ENCODE results near the gene MCF2L2. TPM values are rescaled to one million over a fixed set of nuclear protein-coding genes. Genes with fewer than 3 reads are reported as not detected.

MCF2L2 gene
- polyA plus RNA-seq, 3 donors, result 0.37 to 0.78 (median 0.71) TPM

DNA sequence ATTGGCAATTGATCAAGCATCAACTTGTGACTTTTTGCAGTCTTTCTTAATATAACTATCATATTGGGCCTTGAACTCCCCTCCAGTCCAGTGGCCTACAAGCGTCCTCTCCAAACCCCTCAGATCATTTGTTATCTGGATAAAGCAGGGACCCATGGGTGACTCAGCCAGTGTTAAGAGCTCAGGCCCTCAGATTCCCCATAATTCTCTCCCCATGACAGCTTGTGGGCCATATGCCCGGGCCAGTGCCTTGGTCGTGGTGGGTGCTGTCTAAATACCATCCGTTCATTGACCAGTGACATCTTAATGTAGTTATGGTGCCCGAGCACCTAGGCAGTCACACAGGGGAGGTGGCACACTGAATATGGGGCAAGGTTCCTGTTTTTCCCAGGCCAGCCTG, 18.1 kb downstream of the MCF2L2 start:
- no peak for DNase-seq (ENCODE audit: low read depth in 3 of 3, low spot score in 2 of 3)

DNA sequence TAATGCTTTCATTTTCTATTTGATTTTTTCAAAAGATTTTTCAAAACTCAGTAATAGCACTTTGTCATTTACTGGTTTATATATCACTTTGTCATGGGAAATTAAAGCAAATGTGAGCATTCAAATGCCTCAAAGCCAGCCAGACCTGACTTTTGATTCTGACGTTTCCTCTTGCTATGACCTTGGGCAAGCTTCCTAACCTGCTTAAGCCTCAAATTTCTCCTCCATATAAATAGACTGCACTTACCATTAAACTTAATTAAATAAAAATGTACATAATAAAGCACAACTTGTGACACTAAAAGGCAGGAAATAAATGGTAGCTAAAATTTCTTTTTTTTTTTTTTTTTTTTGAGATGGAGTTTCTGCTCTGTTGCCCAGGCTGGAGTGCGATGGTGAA, 19.2 kb downstream of the MCF2L2 start:
- DNase-seq (ENCODE audit: low read depth in 3 of 3, low spot score in 2 of 3), result no peak

DNA sequence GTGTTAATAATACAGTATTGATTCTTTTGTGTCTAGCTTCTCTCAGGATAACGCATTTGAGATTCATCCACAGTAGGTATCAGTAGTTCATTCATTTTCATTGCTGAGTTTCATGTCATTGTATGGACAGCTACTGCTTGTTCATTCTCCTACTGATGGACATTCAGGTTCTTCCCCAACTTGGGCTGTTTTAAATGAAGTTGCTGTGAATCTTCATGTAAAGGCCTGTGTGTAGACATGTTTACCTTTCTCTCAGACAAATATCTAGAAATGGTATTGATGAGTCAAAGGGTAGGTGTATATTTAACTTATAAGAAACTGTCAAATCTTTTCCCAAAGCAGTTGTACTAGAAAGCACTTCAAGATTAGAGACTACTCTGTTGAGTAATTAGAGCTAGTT, 26.7 kb downstream of the MCF2L2 start:
- DNase-seq (ENCODE audit: low read depth in 3 of 3, low spot score in 2 of 3), result no peak

DNA sequence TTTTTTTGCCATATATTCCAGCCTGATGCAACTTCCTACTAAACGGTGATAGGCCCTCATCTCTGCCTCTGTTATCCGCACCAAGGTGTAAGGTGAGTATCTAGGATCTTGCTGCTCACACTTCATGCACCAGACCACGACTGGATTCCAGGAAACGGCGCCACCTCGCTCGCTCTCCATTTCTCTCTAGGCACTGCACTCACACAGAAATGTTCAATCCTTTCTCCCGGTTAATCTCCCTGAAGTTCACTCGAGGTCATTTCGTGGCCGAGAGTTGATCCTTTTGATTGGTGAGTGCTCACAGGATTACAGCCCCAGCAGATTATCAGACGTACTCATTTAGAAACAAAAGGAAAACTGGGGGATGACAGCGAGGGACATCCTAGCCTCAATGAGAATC, 28.1 kb downstream of the MCF2L2 start:
- DNase-seq (ENCODE audit: low read depth in 3 of 3, low spot score in 2 of 3), result no peak

DNA sequence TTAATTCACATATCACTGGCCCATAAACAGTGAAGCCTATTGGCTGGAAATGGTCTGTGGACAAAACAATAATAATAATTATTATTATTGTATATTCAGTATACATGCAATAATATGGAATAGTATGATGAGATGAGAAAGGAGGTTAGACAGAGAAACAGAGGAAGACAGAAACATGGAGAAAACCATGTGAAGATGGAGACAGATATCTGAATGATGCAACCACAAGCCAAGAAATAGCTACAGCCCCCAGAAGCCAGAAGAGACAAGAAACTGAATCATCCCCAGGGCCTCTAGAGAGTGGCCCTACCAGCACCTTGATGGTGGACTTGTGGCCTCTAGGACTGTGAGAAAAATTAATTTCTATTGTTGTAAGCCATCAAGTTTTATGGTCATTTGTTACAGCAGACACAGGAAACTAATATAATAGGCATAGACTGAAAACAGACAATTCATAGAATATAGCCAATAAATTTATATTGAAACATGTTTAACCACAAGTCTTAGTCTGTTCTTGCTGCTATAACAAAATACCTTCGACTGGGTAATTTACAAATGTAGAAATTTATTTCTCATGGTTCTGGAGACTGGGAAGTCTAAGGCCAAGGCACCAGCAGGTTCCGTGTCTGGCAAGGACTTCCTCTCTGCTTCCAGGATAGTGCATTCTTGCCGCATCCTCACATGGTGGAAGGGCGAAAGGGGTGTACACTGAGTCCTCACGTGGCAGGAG, 31.6 kb downstream of the MCF2L2 start:
- DNase-seq (ENCODE audit: low read depth in 3 of 3, low spot score in 2 of 3), result no peak

DNA sequence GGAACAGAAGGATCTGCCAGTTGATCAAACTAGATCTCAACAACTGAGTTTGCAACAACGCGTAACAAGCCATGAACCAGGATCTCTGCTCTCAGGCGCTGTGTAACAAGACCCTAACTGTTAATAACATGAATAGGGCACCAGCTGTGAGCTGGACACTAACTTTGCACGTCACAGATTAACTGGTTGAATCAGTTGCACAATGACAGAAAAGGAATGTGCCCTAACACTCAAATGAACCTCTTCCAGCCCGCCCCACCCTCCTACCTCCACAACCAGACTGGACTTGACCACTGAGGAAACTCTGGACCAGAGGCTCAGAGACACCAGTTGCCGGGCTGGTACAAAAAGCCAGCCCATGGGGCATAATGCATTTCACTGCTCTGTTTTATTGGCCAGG, 34.3 kb downstream of the MCF2L2 start:
- no peak for DNase-seq (ENCODE audit: low read depth in 3 of 3, low spot score in 2 of 3)

DNA sequence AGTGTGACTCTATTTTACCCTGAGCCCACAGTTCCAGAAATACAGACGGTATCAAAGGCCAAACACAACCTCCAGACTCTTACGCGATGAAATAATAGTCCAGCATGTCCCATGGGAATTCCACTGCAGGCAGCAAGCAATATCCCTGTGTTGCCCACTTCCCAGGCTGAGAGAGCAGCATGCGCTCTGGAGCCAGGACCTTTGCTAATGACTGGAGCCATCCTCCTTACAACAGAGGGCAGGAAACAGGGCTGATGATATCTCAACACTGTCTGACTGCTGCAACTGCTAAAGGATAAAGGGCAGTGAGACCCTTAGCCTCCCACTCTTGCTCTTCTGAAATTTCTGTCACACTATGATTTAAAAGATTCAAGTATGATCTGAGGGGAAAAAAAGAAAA, 34.8 kb downstream of the MCF2L2 start:
- DNase-seq (ENCODE audit: low read depth in 3 of 3, low spot score in 2 of 3), result no peak

DNA sequence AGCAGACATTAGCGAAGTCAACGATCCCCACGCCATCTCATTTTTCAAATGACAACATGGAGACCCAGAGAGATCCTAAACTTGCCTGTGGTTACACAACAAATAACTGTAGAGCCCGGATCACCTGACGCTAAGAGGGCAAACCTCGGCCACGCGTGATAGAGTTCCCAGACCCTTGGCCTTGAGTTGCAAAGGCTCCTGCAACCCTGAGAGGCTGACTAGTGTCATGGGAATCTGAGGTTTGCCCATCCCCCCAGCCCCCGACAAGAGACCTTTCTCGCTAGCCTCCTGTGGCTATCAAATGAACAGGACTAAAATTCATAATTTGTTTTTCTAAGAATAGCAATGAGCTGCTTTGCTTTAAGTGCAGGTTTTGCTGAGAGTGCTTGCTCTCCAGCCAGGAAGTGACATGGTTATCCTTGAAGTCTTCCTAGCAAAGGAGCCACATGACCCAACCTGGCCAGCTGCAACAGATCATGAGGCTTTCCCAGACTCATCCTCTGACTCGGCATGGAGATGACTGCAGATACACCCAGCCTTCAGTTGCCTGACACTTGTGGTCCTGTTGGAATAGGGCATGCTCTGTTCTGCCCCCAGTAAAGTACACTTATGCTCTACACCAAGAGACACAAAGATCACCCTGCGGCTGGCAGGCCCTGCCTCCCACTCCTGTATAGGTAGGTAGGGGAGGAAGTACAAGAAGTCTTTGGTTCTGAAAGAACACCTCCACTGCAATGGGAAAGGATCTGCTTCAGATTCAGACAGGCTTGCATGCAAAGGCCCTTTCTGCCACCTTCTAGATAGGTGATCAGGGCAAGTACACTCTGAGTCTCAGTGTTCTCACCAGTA, 36.0 kb downstream of the MCF2L2 start:
- no peak for DNase-seq (ENCODE audit: low read depth in 3 of 3, low spot score in 2 of 3)

DNA sequence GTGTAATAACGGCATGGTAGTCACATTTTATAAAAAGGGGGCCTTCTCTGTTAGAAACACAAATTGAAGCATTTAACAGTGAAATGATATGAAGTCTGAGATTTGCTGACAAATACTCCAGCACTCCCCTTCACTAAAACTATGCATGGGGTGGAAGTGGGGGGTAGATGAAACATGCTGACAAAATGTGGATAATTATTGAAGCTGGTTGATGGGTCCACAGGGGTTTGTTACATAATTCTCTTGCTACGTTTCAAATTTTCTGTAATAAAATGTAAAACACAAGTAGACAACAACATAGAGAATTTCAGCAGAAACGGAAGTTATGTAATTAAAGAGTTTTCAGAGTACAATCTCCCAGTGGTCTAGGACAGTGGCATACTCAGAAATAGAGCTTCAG, 37.0 kb downstream of the MCF2L2 start:
- no peak for DNase-seq (ENCODE audit: low read depth in 3 of 3, low spot score in 2 of 3)

DNA sequence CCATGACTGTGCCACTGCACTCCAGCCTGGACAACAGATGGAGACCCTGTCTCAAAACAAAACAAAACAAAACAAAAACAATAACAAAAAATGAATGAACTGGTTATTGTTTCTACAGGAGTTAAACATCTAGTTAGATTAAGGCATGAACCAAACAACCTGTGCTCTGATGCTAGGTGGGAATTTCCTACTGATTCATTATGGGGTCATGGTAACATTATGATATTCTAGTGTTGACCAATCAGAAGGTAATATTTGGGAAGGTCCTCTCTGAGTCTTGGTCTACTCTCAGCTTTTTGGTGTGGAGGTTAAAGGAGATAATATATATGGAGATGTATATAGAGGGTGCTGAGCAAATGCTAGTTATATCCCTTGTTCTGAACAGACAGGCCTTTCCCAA, 37.6 kb downstream of the MCF2L2 start:
- DNase-seq (ENCODE audit: low read depth in 3 of 3, low spot score in 2 of 3), result no peak

DNA sequence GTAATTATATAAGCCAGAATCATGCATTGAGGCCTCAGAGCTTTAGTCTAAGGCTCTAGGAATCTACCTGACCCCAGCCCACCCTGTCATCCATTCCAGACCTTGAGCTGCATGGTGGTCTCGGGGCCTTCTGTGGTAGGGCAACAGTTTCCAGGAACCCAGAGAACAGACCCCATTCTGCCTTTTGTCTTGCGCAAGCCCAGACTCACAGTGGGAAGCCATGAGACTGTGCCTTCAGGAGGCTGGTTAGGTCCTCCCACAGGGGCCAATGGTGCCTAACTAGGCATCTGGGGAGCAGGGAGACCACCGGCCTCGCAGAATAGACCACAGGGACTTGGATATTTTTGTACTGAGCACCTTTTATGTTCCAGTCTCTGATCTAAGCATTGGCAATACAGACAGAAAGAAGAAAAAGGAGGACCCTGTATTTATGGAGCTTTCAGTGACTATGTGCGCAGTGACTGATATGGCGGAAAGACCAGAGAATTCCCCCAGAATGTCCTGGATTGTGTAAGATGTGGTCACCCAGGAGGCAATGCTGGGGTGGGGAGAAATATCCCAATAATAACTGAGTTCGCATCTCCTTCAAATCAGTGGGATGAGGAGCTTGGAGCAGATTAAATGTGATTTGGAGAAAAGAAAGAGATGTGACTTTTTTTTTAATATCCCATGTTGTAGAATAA, 40.1 kb downstream of the MCF2L2 start:
- no peak for DNase-seq (ENCODE audit: low read depth in 3 of 3, low spot score in 2 of 3)

DNA sequence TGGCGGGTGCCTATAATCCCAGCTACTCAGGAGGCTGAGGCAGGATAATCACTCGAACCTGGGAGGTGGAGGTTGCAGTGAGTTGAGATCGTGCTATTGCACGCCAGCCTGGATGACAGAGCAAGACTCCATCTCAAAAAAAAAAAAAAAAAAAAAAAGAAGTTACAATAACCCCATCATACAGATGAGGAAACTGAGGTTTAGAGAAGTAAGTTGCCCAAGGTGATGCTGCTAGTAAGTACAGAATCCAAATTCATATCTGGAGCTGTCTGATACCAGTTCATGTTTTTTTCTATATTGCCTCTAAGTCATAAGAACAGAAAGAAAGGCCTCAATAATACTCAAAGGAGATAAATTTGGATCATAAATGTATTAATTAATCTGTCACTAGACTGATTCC, 40.6 kb downstream of the MCF2L2 start:
- no peak for DNase-seq (ENCODE audit: low read depth in 3 of 3, low spot score in 2 of 3)

DNA sequence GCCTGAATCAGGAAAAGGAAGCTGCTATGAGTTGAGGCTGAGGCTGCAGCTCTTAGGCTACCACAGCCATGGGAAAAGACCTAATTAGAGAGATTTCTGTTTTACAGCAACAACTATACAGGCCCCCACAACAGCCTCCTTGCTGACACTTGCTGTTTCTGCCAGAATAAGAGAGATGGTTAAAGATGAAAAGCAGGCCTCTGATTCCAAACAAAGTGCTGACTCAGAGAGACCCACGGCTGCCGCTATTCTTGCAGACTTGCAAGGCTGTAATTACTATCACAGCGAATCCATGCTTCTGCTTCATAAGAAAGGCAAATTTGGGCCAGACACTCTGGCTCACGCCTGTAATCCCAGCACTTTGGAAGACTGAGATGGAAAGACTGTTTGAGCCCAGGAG, 41.8 kb downstream of the MCF2L2 start:
- DNase-seq (ENCODE audit: low read depth in 3 of 3, low spot score in 2 of 3), result no peak

DNA sequence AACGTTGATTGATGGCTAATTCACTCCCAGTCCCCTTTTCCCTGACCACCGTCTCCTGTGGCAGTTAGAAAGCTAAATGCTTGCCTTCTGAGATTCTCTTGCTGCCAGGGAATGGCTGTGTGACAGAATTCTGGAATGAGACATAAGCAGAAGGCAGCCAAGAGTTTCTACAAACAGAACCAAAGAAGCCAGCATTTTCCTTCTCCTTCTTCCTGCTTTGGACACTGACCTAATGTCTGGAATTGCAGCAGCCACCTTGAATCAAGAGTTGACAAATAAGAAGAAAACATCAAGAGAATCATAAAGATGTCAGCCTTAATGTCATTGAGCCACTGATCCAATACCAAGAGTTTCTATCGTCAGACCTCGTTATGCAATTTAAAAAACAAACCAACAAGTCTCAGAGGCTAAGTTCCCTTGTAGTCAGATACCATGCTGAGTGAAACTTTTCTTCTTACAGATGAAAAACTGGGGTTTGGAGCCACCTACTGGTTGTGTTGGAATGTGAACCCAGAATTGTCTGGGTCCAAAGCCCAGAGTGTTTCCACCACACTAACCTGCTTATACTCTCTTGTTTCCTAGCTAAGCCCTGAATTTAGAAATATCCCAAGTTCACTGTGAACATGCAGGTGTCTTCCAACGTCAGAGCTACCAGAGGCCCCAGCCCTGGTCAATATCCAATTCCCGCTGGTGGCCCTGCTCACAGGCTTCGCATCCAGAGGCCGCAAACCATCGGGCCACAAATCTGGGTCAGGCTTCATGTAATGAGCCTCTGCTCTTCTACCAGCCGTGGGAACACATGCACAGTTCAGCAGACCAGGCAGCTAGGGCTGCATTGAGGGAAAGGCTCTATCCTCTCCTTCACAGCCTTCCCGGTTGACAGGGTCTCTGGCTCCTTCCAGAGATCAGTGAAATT, 42.5 kb downstream of the MCF2L2 start:
- peak; percentile 40 to 53 (median 48) for DNase-seq (ENCODE audit: low read depth in 3 of 3, low spot score in 2 of 3)

DNA sequence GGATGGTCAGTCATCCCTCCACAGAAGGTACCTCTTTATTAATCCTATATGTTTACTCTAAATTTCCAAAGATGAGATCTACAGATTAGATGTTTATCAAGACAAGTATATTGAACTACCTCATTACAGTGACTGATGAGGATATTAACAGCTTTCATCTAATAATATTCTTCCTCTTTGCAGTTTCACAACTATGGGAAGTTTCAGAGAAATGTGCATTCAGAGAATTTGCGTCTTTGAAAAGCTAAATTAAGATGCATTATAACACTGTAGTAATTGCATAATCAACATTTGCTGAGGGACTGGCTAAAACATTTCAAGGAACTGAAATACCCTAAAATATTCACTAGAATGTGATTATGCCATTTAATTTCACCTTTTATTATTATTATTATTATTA, 46.7 kb downstream of the MCF2L2 start:
- DNase-seq (ENCODE audit: low read depth in 3 of 3, low spot score in 2 of 3), result no peak

DNA sequence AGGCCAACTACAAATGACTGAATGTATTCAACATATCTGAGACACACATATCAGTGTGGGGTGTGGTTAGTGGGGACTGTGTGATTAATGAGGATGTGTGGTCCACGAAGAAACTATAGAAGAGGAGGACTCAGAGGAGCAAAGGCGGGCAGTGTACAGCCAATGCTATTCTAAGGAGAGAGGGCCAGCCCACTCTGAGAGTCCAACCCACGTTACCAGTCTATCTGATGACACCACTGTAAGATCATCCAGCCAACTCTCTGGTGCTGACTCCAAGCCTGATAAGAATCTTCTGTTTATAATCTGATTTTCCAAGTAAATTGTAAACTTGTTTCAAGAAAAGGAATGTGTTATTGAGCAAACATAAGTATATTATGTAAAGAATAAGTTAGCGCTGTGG, 47.2 kb downstream of the MCF2L2 start:
- no peak for DNase-seq (ENCODE audit: low read depth in 3 of 3, low spot score in 2 of 3)

DNA sequence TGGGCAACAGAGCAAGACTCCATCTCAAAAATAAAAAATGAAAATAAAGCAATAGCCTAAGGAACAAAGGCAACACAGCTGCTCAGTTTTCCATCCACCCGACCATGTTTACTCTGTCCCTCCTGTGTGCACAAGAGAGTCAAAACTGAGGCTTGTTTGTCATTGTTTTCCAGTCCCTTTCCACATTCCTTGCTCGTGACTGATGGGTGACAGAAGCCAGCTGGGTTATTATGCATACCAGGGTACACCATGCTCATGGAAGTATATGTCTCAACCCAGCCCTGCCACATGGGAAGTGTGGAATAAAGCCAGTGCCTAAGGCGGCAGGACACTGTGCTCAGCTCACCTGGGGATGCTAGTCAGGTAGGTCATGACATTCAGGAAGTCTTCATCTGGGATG, 49.5 kb downstream of the MCF2L2 start:
- DNase-seq (ENCODE audit: low read depth in 3 of 3, low spot score in 2 of 3), result no peak

DNA sequence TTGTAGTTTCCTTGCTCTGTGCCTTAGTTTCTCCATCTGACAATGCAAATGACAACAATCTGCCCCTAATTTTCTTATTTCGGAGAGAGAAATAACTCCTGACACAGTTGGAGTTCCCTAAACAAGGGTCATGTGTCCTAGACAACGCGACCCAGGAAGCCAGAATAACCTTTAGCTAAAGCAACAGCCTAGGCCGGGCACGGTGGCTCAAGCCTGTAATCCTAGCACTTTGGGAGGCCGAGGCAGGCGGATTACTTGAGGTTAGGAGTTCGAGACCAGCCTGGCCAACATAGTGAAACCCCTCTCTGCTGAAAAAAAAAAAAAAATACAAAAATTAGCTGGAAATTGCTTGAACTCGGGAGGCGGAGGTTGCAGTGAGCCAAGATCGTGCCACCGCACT, 49.9 kb downstream of the MCF2L2 start:
- DNase-seq (ENCODE audit: low read depth in 3 of 3, low spot score in 2 of 3), result no peak

DNA sequence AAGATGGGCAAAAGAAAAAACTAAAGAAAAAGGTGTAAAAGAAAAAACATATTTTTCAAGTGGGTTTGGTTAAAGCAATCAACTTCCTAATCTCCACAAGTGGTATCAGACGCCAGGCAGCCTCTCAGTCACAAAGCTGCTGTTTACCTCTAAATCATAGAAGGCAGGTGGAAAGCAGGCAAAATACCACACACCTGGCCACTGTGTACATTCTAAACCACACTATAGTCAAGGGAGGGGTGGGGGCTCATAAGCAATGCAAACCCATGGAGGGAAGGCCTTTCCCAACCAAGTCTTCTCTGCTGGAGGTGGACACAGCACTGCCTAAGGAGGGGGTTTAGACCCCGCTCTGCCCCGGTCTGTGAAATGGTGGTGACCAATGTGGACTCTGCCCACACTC, 50.4 kb downstream of the MCF2L2 start:
- DNase-seq (ENCODE audit: low read depth in 3 of 3, low spot score in 2 of 3), result no peak

DNA sequence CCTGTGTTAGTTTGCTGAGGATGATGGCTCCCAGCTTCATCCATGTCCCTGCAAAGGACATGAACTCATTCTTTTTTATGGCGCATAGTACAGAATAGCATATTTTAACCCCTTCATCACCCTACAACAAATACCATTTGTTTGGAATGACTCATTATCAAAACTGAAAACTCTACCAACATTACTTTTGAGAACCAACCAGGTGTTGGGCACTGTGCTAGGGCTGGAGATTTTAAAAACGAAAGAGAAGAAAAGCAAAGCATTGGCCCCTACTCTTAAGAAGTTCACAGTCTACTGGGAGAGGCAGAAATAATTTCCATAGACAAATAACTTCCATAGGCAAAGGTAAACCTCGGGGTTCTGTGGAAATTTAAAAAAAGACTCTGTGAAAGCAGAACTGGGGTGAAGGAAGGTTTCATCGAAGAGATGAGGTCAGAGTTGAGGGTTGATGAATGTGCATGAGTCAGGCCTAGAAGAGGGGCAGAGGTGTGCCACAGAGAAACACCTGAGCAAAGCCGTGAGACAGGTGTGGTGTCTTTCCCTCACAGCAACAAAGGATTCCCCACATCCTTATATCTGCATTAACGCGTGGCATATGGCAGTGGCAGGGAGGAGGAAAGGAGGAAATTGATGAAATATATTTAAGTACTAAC, 51.0 kb downstream of the MCF2L2 start:
- no peak for DNase-seq (ENCODE audit: low read depth in 3 of 3, low spot score in 2 of 3)
